H1 (cell line): Measurements from ENCODE around the gene SNRNP40. TPM values are rescaled to one million over a fixed set of nuclear protein-coding genes. Genes with fewer than 3 reads are reported as not detected.

Experiments
- CTCF ChIA-PET: fragments of 300-600 bp; sonication (Branson Sonifier 250); formaldehyde crosslinking; loops from one replicate; lab custom pipeline; 2021; ENCODE audit not compliant: partially characterized antibody; lab: Charles Lee
- POLR2A ChIA-PET: fragments of 300-600 bp; sonication (Branson Sonifier 250); formaldehyde crosslinking; loops from one replicate; lab custom pipeline; 2021; ENCODE audit warnings: inconsistent platforms; ENCODE audit not compliant: partially characterized antibody; lab: Charles Lee
- DNase-seq, 2 experiments: peaks; one replicate each; pipeline versions ENCODE4 v3.0.0 to v3.0.0-alpha.2; 2010 to 2022; ENCODE audit warnings: low spot score in 2 of 2, low read depth in 1 of 2, mixed read lengths in 1 of 2
- FAIRE-seq: peaks from 2 replicates; lab custom pipeline; 2011; peaks lifted over from hg19 to GRCh38; lab: Jason Lieb, UNC
- H2AFZ ChIP-seq: 2 replicates; pipeline ENCODE4 v1.8.1; 2012; ENCODE audit warnings: low read length, inconsistent platforms
- H2AK5ac ChIP-seq: 2 replicates; pipeline ENCODE4 v1.6.1; 2013; ENCODE audit warnings: low read depth, low read length
- H2BK120ac ChIP-seq: replicated peaks from 2 replicates; pipeline ENCODE3; 2013; ENCODE audit warnings: low read depth, low read length, inconsistent platforms
- H2BK12ac ChIP-seq: 2 replicates; pipeline ENCODE4 v1.6.1; 2013; ENCODE audit warnings: low read depth, low read length
- H2BK15ac ChIP-seq: 2 replicates; pipeline ENCODE4 v1.6.1; 2013; ENCODE audit warnings: low read length
- H2BK20ac ChIP-seq: 2 replicates; pipeline ENCODE4 v1.6.1; 2013; ENCODE audit warnings: low read length
- H2BK5ac ChIP-seq: 2 replicates; pipeline ENCODE4 v1.6.1; 2013; ENCODE audit warnings: low read depth, low read length
- H3K14ac ChIP-seq: 2 replicates; pipeline ENCODE4 v1.6.1; 2013; ENCODE audit warnings: inconsistent platforms; ENCODE audit not compliant: insufficient read length
- H3K18ac ChIP-seq: 2 replicates; pipeline ENCODE4 v1.6.1; 2013; ENCODE audit warnings: low read length; ENCODE audit errors: extremely low read depth
- H3K23ac ChIP-seq: 2 replicates; pipeline ENCODE4 v1.6.1; 2013; ENCODE audit warnings: inconsistent platforms; ENCODE audit not compliant: insufficient read length
- H3K23me2 ChIP-seq: 2 replicates; pipeline ENCODE4 v1.6.1; 2013; ENCODE audit warnings: low read depth, low read length
- H3K27ac ChIP-seq: 2 replicates; pipeline ENCODE4 v1.6.1; 2011; ENCODE audit warnings: low read depth, low read length, inconsistent platforms
- H3K27me3 ChIP-seq, 4 experiments: replicated peaks in 1 of 4; 1 replicate in 1 of 4; 2 replicates in 3 of 4; pipeline versions ENCODE4 v1.6.1 to v1.8.1; 2011 to 2013; ENCODE audit warnings: low read length in 3 of 4, mild to moderate bottlenecking in 3 of 4, inconsistent platforms in 2 of 4, mixed read lengths in 2 of 4, moderate library complexity in 1 of 4; ENCODE audit not compliant: control insufficient read depth in 3 of 4, insufficient read depth in 3 of 4; ENCODE audit errors: extremely low read depth in 1 of 4
- H3K36me3 ChIP-seq, 4 experiments: 2 replicates each; pipeline versions ENCODE4 v1.6.1 to v1.8.1; 2011 to 2013; ENCODE audit warnings: mild to moderate bottlenecking in 4 of 4, low read length in 3 of 4, moderate library complexity in 2 of 4, control low read depth in 1 of 4, inconsistent platforms in 1 of 4; ENCODE audit not compliant: insufficient read depth in 4 of 4, control insufficient read depth in 2 of 4
- H3K4ac ChIP-seq: replicated peaks from 2 replicates; pipeline ENCODE3; 2013; ENCODE audit warnings: low read length, low read depth, mixed read lengths, inconsistent platforms; ENCODE audit not compliant: insufficient read length
- H3K4me1 ChIP-seq, 4 experiments: replicated peaks in 1 of 4; 1 replicate in 1 of 4; 2 replicates in 3 of 4; pipeline versions ENCODE4 v1.6.1 to v1.8.1; 2011 to 2013; ENCODE audit warnings: low read length in 3 of 4, inconsistent platforms in 2 of 4, mixed read lengths in 1 of 4; ENCODE audit not compliant: insufficient read depth in 4 of 4, control insufficient read depth in 3 of 4
- H3K4me2 ChIP-seq, 2 experiments: 2 replicates each; pipeline versions ENCODE4 v1.6.1 to v1.8.1; 2011 to 2013; ENCODE audit warnings: low read depth in 2 of 2, low read length in 2 of 2, control low read depth in 1 of 2, inconsistent platforms in 1 of 2, mild to moderate bottlenecking in 1 of 2; ENCODE audit not compliant: insufficient read depth in 1 of 2
- H3K4me3 ChIP-seq, 4 experiments: fragments of 200-600, 300-600 bp in 1 of 4; sonication (generic), shearing (Covaris generic), sonication (Bioruptor Twin) in 1 of 4; 2 replicates each; pipeline versions ENCODE4 v1.5.1 to v1.8.1; 2011 to 2016; ENCODE audit warnings: low read length in 4 of 4, low read depth in 3 of 4, control low read depth in 2 of 4, inconsistent platforms in 2 of 4, mild to moderate bottlenecking in 2 of 4, mixed read lengths in 1 of 4, moderate library complexity in 1 of 4; ENCODE audit not compliant: insufficient read depth in 2 of 4; ENCODE audit errors: extremely low read depth in 1 of 4
- H3K56ac ChIP-seq: replicated peaks from 2 replicates; pipeline ENCODE3; 2013; ENCODE audit warnings: low read depth, mild to moderate bottlenecking, mixed read lengths, low read length, inconsistent platforms; ENCODE audit not compliant: insufficient read length
- H3K79me1 ChIP-seq: 2 replicates; pipeline ENCODE4 v1.6.1; 2013; ENCODE audit warnings: low read depth, low read length, control low read depth
- H3K79me2 ChIP-seq, 2 experiments: 2 replicates each; pipeline versions ENCODE4 v1.6.1 to v1.8.1; 2012 to 2013; ENCODE audit warnings: low read length in 2 of 2, mild to moderate bottlenecking in 2 of 2, inconsistent platforms in 1 of 2; ENCODE audit not compliant: insufficient read depth in 2 of 2, control insufficient read depth in 1 of 2
- H3K9ac ChIP-seq, 4 experiments: replicated peaks in 1 of 4; 1 replicate in 1 of 4; 2 replicates in 3 of 4; pipeline versions ENCODE4 v1.6.1 to v1.8.1; 2011 to 2013; ENCODE audit warnings: low read depth in 3 of 4, low read length in 3 of 4, control low read depth in 2 of 4, mild to moderate bottlenecking in 2 of 4, moderate library complexity in 2 of 4, inconsistent platforms in 1 of 4; ENCODE audit errors: extremely low read depth in 1 of 4
- H3K9me3 ChIP-seq, 2 experiments: 2 replicates each; pipeline versions ENCODE4 v1.6.1 to v1.8.1; 2012 to 2013; ENCODE audit warnings: mild to moderate bottlenecking in 2 of 2, moderate library complexity in 2 of 2, control low read depth in 1 of 2, inconsistent platforms in 1 of 2, low read depth in 1 of 2, low read length in 1 of 2, mixed read lengths in 1 of 2; ENCODE audit not compliant: insufficient read depth in 2 of 2
- H4K20me1 ChIP-seq, 2 experiments: replicated peaks in 1 of 2; 2 replicates each; pipeline versions ENCODE3 to v1.8.1; 2011 to 2013; ENCODE audit warnings: inconsistent platforms in 2 of 2, low read length in 2 of 2, mild to moderate bottlenecking in 1 of 2; ENCODE audit not compliant: insufficient read depth in 2 of 2, control insufficient read depth in 1 of 2
- H4K5ac ChIP-seq: 2 replicates; pipeline ENCODE4 v1.6.1; 2013; ENCODE audit warnings: low read length, low read depth, mixed read lengths, inconsistent platforms; ENCODE audit not compliant: insufficient read length
- H4K8ac ChIP-seq: 2 replicates; pipeline ENCODE4 v1.8.0; 2013; ENCODE audit warnings: mild to moderate bottlenecking, moderate library complexity, low read length, inconsistent platforms; ENCODE audit not compliant: insufficient read depth; ENCODE audit errors: extremely low read depth
- H4K91ac ChIP-seq: replicated peaks from 2 replicates; pipeline ENCODE3; 2013; ENCODE audit warnings: low read length, mixed read lengths, inconsistent platforms; ENCODE audit not compliant: insufficient read length
- BCL11A ChIP-seq, 2 experiments: IDR thresholded peaks; one replicate each; pipeline ENCODE4 v1.6.1; 2011; ENCODE audit warnings: low read depth in 2 of 2, low read length in 2 of 2, mild to moderate bottlenecking in 2 of 2
- KDM5A ChIP-seq: fragments of 200-600 bp; IDR thresholded peaks from 2 replicates; pipeline ENCODE4 v1.7.1; 2012; ENCODE audit warnings: mild to moderate bottlenecking, low read length, inconsistent platforms, mixed read lengths
- RNF2 ChIP-seq: fragments of 200-900, 300-1000 bp; sonication (generic); IDR thresholded peaks from 2 replicates; pipeline ENCODE4 v1.7.1; 2016; ENCODE audit warnings: borderline replicate concordance, low read depth, mild to moderate bottlenecking, antibody characterized with exemption, low read length; ENCODE audit not compliant: poor library complexity, severe bottlenecking; ENCODE audit errors: missing control alignments
- WGBS, 2 experiments: shearing (Covaris generic) in 1 of 2; methylation state at CpG; one replicate each; pipeline versions ENCODE4 v1.1.6 to v1.1.7; 2013 to 2015; ENCODE audit warnings: low lambda C conversion rate in 2 of 2, mixed read lengths in 2 of 2, inconsistent platforms in 1 of 2, low coverage in 1 of 2, missing lambda C conversion rate in 1 of 2; ENCODE audit not compliant: insufficient replicate concordance in 2 of 2, insufficient coverage in 1 of 2, insufficient read length in 1 of 2; ENCODE audit errors: extremely low coverage in 1 of 2, missing lambda C conversion rate in 1 of 2; 5-methylcytosine and 5-hydroxymethylcytosine counted together
- long read RNA-seq, 2 experiments: library from RNA in 1 of 2; library from capped mRNA in 1 of 2; stranded (forward); transcript quantifications; one replicate each; pipeline ENCODE4 v2.0.0, GENCODE V29; 2021; ENCODE audit warnings: inconsistent platforms in 1 of 2
- polyA minus RNA-seq, 3 experiments: library from RNA; depleted of rRNA, polyadenylated mRNA; stranded (reverse); fragments of >200 nt; gene quantifications; 1 replicate in 2 of 3; 2 replicates in 1 of 3; pipeline ENCODE4 v1.2.3, GENCODE V29; 2011
- polyA plus RNA-seq, 7 experiments: library from polyadenylated mRNA; depleted of rRNA in 3 of 7; stranded (reverse) in 5 of 7; unstranded in 2 of 7; fragments of >200 nt in 5 of 7; fragments of 200-250 nt in 2 of 7; gene quantifications; 1 replicate in 5 of 7; 2 replicates in 1 of 7; 4 replicates in 1 of 7; pipeline versions ENCODE4 v1.2.1 to v1.2.3, GENCODE V29; 2011 to 2013; ENCODE audit warnings: missing spikeins in 2 of 7, mixed read lengths in 2 of 7
- total RNA-seq: library from RNA; stranded (reverse); fragmentation: NEBNext Ultra II Directional; extraction: Animal tissue kit (Norgen Biotek cat#: 25700); gene quantifications from 2 replicates; pipeline ENCODE4 v1.2.1, GENCODE V29; 2021
- TF ChIP-seq, protein P1 (sequence below), 3 experiments: IDR thresholded peaks; 1 replicate in 2 of 3; 2 replicates in 1 of 3; pipeline versions ENCODE4 v1.5.1 to v1.6.1; 2011; ENCODE audit warnings: low read length in 3 of 3, mild to moderate bottlenecking in 3 of 3, inconsistent platforms in 2 of 3, low read depth in 1 of 3, moderate library complexity in 1 of 3; ENCODE audit not compliant: insufficient read depth in 1 of 3; ENCODE audit errors: control extremely low read depth in 1 of 3

SNRNP40 gene
- 111 and 113 TPM in 2 replicates for total RNA-seq
- polyA plus RNA-seq (2011; rRNA removed): 76.2 and 97.4 TPM in 2 replicates
- polyA plus RNA-seq (2011; cell fraction: cytosol; rRNA removed): 99.6 TPM
- polyA plus RNA-seq (2011; cell fraction: nucleus; rRNA removed): 90.9 TPM
- polyA plus RNA-seq (2012, experiment 1 of 2): 97.0 to 116 TPM (median 105 TPM) in 4 replicates
- polyA plus RNA-seq (2012, experiment 2 of 2): 82.7 TPM
- polyA plus RNA-seq (2013, experiment 1 of 2): 65.3 TPM
- polyA plus RNA-seq (2013, experiment 2 of 2): 65.0 TPM
- 188 and 251 TPM in 2 replicates for polyA minus RNA-seq (2011; rRNA and poly(A)+ RNA removed)
- 88.9 TPM for polyA minus RNA-seq (2011; cell fraction: cytosol; rRNA and poly(A)+ RNA removed)
- 84.3 TPM for polyA minus RNA-seq (2011; cell fraction: nucleus; rRNA and poly(A)+ RNA removed)
- long read RNA-seq, experiment 1, transcript SNRNP40-201 (10 exons, 1,597 nt): major isoform, 38 of 73 reads
- long read RNA-seq, experiment 1, partial matches to known transcripts: 24 of 73 reads
- long read RNA-seq, experiment 1, other reads (novel, unspliced or antisense): 5 of 73 reads
- long read RNA-seq, experiment 2, transcript SNRNP40-201 (10 exons, 1,597 nt): major isoform, 103 of 111 reads
- long read RNA-seq, experiment 2, partial matches to known transcripts: 5 of 111 reads
- long read RNA-seq, experiment 2, other reads (novel, unspliced or antisense): 3 of 111 reads

DNA sequence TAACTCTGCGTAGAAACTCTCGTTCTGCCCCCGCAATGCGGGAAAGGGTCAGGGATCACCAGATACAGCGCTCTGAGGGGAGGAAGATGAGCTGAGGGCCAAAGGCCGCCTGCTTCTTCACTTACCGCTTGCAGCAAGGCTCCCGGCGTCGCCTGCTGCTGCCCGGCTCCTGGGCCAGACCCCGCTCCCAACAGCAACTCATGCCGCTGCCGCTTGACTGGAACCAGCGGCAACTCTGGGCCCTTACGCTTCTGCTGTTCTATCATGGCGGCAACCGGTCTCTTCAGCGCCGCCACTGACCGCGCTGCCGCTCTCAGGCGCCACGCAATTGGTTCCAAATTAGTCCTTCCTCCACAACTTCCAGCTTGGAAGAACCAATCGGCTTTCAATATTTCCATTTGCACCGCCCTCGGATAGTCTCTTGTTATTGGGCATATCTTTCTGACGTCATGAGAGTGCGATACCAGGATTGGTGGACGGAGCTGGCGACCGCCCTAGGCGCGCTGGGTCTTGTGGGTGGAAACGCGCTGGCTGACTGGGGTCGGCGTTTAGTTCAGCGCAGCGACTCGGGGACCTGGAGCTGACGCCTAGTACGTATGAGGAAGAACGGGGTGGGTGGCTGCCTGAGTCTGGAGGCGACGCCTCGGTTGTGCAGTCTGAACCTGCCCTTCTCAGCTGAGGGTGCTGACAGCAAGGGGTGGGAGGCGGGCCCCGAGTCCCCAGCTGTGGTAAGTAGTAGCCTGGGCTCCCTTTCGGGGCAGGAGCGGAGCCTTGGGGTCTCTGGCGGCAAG lies at the start of gene SNRNP40, which contains the start of gene ZCCHC17:
SNRNP40 (minus strand) TSS at position 303 of the 791 bp plus-strand sequence; CDS start at position 266, 37 bp downstream.
ZCCHC17 (plus strand) TSS at position 547 of the 791 bp plus-strand sequence. CDS start 13,067 bp downstream, outside the sequence.
- CTCF ChIA-PET: interaction anchor here (0.8 to 2.2 kb wide), 6 partner anchors 21 to 124 kb away, joined by 3 to 7 read pairs (median 4); no protein-coding TSS in a partner anchor
- POLR2A ChIA-PET: interaction anchor here (0.6 to 2.4 kb wide), 32 partner anchors 9 to 368 kb away, joined by 3 to 12 read pairs (median 4); no protein-coding TSS in a partner anchor
- H3K27ac ChIP-seq: peak within 1 kb of the TSS; percentile 97
- no peak for TF ChIP-seq RNF2
- TF ChIP-seq, protein P1, sequence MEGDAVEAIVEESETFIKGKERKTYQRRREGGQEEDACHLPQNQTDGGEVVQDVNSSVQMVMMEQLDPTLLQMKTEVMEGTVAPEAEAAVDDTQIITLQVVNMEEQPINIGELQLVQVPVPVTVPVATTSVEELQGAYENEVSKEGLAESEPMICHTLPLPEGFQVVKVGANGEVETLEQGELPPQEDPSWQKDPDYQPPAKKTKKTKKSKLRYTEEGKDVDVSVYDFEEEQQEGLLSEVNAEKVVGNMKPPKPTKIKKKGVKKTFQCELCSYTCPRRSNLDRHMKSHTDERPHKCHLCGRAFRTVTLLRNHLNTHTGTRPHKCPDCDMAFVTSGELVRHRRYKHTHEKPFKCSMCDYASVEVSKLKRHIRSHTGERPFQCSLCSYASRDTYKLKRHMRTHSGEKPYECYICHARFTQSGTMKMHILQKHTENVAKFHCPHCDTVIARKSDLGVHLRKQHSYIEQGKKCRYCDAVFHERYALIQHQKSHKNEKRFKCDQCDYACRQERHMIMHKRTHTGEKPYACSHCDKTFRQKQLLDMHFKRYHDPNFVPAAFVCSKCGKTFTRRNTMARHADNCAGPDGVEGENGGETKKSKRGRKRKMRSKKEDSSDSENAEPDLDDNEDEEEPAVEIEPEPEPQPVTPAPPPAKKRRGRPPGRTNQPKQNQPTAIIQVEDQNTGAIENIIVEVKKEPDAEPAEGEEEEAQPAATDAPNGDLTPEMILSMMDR (IDR thresholded peaks at IDR 0.05; ENCODE audit: control extremely low read depth in 1 of 3, insufficient read depth in 1 of 3, low read depth in 1 of 3, low read length in 3 of 3): no peak
- TF ChIP-seq BCL11A (IDR thresholded peaks at IDR 0.05; ENCODE audit: low read depth in 2 of 2, low read length in 2 of 2): no peak
- peak; percentile 17; the same call in 1 of the 2 replicates for TF ChIP-seq KDM5A

More for the DNA sequence above, at the start of gene SNRNP40, which contains the start of gene ZCCHC17:
- Histone ChIP-seq H3K4me3 (peak within 1 kb of the TSS; percentile 90 to 99 (median 93)), H3K23me2 (peaks cover 8% of the 10 kb centered on the region), H3K36me3 (peaks cover 12 to 32% (median 21%) of the 10 kb centered on the region in 4 experiments), H4K5ac (peak within 1 kb of the TSS; percentile 93), H3K79me2 (peaks cover 22 to 78% of the 10 kb centered on the region in 2 experiments), H3K9me3 (no peaks in the 10 kb centered on the region), H4K91ac (peak within 1 kb of the TSS; percentile 44), H3K18ac (peak within 1 kb of the TSS; percentile 94), H2AFZ (peak within 1 kb of the TSS; percentile 46; the same call in 1 of the 2 replicates), H4K20me1 (peaks cover 0 to 3% of the 10 kb centered on the region in 2 experiments), H2BK20ac (no peak within 1 kb of the TSS), H3K14ac (no peak within 1 kb of the TSS), H2BK120ac (no peak within 1 kb of the TSS), H3K4me2 (peak within 1 kb of the TSS; percentile 92 to 97), H3K79me1 (peaks cover 15% of the 10 kb centered on the region), H3K27me3 (no peaks in the 10 kb centered on the region), H3K4ac (peak within 1 kb of the TSS; percentile 94), H3K4me1 (peaks cover 0 to 8% (median 4%) of the 10 kb centered on the region in 4 experiments; a peak in 4 of 7 replicates), H2BK5ac (peak within 1 kb of the TSS; percentile 90), H3K23ac (no peak within 1 kb of the TSS), H4K8ac (peak within 1 kb of the TSS; percentile 99; the same call in 1 of the 2 replicates), H2BK12ac (peak within 1 kb of the TSS; percentile 30; the same call in 1 of the 2 replicates), H3K9ac (peak within 1 kb of the TSS; percentile 94 to 99 (median 95)), H2BK15ac (no peak within 1 kb of the TSS), H2AK5ac (no peak within 1 kb of the TSS), H3K56ac (peak within 1 kb of the TSS; percentile 91)
- DNase-seq (peak; percentile 91 to 96), FAIRE-seq (peak; percentile 94)
- WGBS, 2 experiments: 1% methylated on average over 53 of the region's 53 CpGs; no CpG with 5 or more reads in 1 of the 2 experiments
